Osteoblast (primary cell): ENCODE measurements around the gene KCTD13. TPM values are rescaled to one million over a fixed set of nuclear protein-coding genes. Genes with fewer than 3 reads are reported as not detected.

Experiments used
- DNase-seq: peaks from one replicate; pipeline ENCODE4 v3.0.0; 2011; ENCODE audit warnings: low spot score, mixed read lengths; ENCODE audit not compliant: insufficient read length; ENCODE audit errors: missing footprints
- H2AFZ ChIP-seq: 2 replicates; pipeline ENCODE4 v1.6.0; 2011; ENCODE audit warnings: mild to moderate bottlenecking, low read length
- H3K27ac ChIP-seq: 2 replicates; pipeline ENCODE4 v1.5.1; 2011; ENCODE audit warnings: mild to moderate bottlenecking, low read depth, low read length, moderate library complexity
- H3K27me3 ChIP-seq: 2 replicates; pipeline ENCODE4 v1.6.0; 2012; ENCODE audit warnings: mild to moderate bottlenecking, control low read depth, inconsistent platforms, low read length, moderate library complexity; ENCODE audit not compliant: insufficient read depth
- H3K36me3 ChIP-seq: 2 replicates; pipeline ENCODE4 v1.5.1; 2011; ENCODE audit warnings: mild to moderate bottlenecking, low read length, control low read depth, moderate library complexity; ENCODE audit not compliant: insufficient read depth
- H3K4me1 ChIP-seq: 2 replicates; pipeline ENCODE4 v1.5.1; 2011; ENCODE audit warnings: mild to moderate bottlenecking, low read length, control low read depth, moderate library complexity; ENCODE audit not compliant: insufficient read depth
- H3K4me2 ChIP-seq: 2 replicates; pipeline ENCODE4 v1.6.0; 2011; ENCODE audit warnings: mild to moderate bottlenecking, low read length; ENCODE audit not compliant: insufficient read depth
- H3K4me3 ChIP-seq: fragments of 200-600 bp; sonication (generic); 3 replicates; pipeline ENCODE4 v1.5.1; 2012; ENCODE audit warnings: mild to moderate bottlenecking, low read length, inconsistent platforms; ENCODE audit not compliant: insufficient read depth
- H3K79me2 ChIP-seq: 2 replicates; pipeline ENCODE4 v1.6.0; 2012; ENCODE audit warnings: mild to moderate bottlenecking, low read length, control low read depth, inconsistent platforms; ENCODE audit not compliant: insufficient read depth
- H3K9me3 ChIP-seq: 2 replicates; pipeline ENCODE4 v1.5.1; 2011; ENCODE audit warnings: low read depth, low read length, control low read depth
- H4K20me1 ChIP-seq: 2 replicates; pipeline ENCODE4 v1.6.0; 2012; ENCODE audit warnings: mild to moderate bottlenecking, low read length, control low read depth; ENCODE audit not compliant: insufficient read depth
- total RNA-seq: library from RNA; depleted of rRNA; stranded (reverse); fragments of >200 nt; gene quantifications from 2 replicates; pipeline ENCODE4 v1.2.3, GENCODE V29; 2012
- TF ChIP-seq, protein P1 (sequence below): IDR thresholded peaks from 2 replicates; pipeline ENCODE4 v1.5.1; 2011; ENCODE audit warnings: mild to moderate bottlenecking, low read depth, low read length, moderate library complexity; ENCODE audit errors: extremely low read depth

KCTD13 gene
- total RNA-seq, 1 donor = 11.9 TPM

DNA sequence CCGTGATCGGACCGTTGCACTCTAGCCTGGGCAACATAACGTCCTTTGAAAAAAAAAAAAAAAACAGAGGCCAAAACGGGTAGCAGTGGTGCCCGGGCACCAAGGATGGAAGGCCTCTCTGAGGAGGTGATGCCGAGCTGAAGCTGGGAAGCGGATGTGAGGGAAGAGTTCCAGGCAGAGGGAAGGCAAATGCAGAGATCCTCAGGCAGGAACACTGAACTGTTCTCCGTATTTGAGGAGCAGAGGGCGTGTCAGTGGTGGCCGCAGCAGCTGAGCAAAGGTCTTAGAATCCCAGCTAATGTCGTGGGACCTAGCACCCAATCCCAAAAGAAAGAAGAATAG, 656 bp upstream of the KCTD13 start:
- H2AFZ ChIP-seq = peak overlapping the region; percentile 99
- peak overlapping the region; percentile 100 for H3K4me2 ChIP-seq
- peaks cover 13% of the 10 kb centered on the region for H4K20me1 ChIP-seq
- peaks cover 9% of the 10 kb centered on the region for H3K36me3 ChIP-seq
- TF ChIP-seq, protein P1, sequence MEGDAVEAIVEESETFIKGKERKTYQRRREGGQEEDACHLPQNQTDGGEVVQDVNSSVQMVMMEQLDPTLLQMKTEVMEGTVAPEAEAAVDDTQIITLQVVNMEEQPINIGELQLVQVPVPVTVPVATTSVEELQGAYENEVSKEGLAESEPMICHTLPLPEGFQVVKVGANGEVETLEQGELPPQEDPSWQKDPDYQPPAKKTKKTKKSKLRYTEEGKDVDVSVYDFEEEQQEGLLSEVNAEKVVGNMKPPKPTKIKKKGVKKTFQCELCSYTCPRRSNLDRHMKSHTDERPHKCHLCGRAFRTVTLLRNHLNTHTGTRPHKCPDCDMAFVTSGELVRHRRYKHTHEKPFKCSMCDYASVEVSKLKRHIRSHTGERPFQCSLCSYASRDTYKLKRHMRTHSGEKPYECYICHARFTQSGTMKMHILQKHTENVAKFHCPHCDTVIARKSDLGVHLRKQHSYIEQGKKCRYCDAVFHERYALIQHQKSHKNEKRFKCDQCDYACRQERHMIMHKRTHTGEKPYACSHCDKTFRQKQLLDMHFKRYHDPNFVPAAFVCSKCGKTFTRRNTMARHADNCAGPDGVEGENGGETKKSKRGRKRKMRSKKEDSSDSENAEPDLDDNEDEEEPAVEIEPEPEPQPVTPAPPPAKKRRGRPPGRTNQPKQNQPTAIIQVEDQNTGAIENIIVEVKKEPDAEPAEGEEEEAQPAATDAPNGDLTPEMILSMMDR = no peak
- no peaks in the 10 kb centered on the region for H3K9me3 ChIP-seq
- no peaks in the 10 kb centered on the region for H3K27me3 ChIP-seq
- H3K4me1 ChIP-seq = peaks cover 17% of the 10 kb centered on the region
- peak; percentile 77 for DNase-seq
- peak overlapping the region; percentile 95 for H3K4me3 ChIP-seq
- H3K27ac ChIP-seq = peak overlapping the region; percentile 84
- H3K79me2 ChIP-seq = peaks cover 37% of the 10 kb centered on the region

DNA sequence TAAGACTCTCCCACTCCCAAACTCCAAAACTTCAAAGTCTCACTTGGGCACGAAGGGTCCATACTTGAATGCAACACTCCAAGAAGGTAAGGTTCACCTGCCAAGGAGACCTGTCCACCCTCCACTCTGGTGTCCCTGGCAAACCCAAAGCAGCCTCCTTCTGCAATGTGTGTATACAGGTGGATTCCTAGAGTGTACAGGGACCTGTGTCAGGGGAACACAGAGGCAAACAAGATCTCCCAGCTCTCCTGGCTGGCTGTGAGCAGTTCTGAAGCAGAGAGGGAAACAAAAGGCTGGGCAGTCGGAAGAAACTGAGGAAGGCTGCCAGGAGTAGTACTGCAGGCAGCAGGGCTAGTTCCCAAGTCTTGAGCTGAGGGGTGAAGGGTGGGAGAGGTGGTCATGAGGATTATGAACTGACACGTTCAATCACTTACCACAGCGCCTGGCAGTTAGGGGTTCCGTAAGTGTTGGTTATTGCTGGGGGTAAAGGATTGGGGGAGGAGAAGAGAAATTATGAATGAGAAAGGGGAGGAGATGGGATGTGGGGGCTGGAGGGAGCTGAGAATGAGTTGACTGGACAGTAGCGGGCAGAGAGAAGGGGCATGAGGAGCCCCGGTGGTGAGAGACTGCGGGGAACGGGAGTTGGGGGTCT, 795 bp downstream of the KCTD13 start:
- Histone ChIP-seq H3K4me1 (peaks cover 17% of the 10 kb centered on the region), H3K27ac (peak overlapping the region; percentile 84), H4K20me1 (peaks cover 13% of the 10 kb centered on the region), H3K4me3 (peak overlapping the region; percentile 95), H3K27me3 (no peaks in the 10 kb centered on the region), H3K36me3 (peaks cover 24% of the 10 kb centered on the region), H3K9me3 (no peaks in the 10 kb centered on the region), H2AFZ (peak overlapping the region; percentile 39), H3K79me2 (peaks cover 51% of the 10 kb centered on the region), H3K4me2 (peak overlapping the region; percentile 100)
- peak; percentile 25 for DNase-seq
- TF ChIP-seq, protein P1 = no peak

DNA sequence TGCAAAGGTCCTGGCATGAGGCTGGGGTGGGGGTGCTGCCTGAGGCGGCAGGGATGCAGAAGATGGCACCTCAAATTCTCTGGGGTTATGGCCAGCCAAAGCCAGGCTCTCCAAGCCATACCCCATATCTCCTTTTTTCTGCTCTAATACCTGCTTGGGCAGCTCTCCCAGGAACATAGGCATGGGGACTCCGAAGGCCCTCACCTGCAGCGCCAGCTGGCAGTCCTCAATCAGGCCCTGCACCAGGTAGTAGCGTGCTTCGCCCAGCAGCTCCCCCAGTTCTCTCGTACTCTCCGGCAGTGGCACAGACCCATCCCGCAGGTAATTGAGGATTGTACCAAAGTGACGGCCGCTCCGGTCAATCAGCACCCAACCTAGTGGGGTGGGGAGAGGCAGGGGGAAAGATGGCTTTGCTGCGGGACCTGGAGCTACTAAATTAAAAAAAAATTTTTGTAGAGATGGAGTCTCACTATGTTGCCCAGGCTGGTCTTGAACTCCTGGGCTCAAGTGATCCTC, 3.0 kb downstream of the KCTD13 start:
- Histone ChIP-seq H3K4me2 (no peak overlapping the region), H3K79me2 (peaks cover 54% of the 10 kb centered on the region), H2AFZ (no peak overlapping the region), H3K9me3 (no peaks in the 10 kb centered on the region), H4K20me1 (peaks cover 13% of the 10 kb centered on the region), H3K36me3 (peaks cover 35% of the 10 kb centered on the region), H3K27ac (no peak overlapping the region), H3K4me3 (no peak overlapping the region), H3K27me3 (no peaks in the 10 kb centered on the region), H3K4me1 (peaks cover 17% of the 10 kb centered on the region)
- TF ChIP-seq, protein P1 = no peak
- DNase-seq = no peak

GRCh38 chr16:29922326-29922725, 3.7 kb downstream of the KCTD13 start:
- no peaks in the 10 kb centered on the region for H3K9me3 ChIP-seq
- H3K4me1 ChIP-seq = peaks cover 17% of the 10 kb centered on the region
- peaks cover 13% of the 10 kb centered on the region for H4K20me1 ChIP-seq
- peaks cover 56% of the 10 kb centered on the region for H3K79me2 ChIP-seq
- no peak overlapping the region for H2AFZ ChIP-seq
- no peak for DNase-seq
- no peaks in the 10 kb centered on the region for H3K27me3 ChIP-seq
- H3K36me3 ChIP-seq = peaks cover 41% of the 10 kb centered on the region
- H3K4me2 ChIP-seq = no peak overlapping the region
- TF ChIP-seq, protein P1 = no peak
- no peak overlapping the region for H3K27ac ChIP-seq
- no peak overlapping the region for H3K4me3 ChIP-seq
